ENCODE data around the gene PCNX2.

Gene PCNX2

DNA sequence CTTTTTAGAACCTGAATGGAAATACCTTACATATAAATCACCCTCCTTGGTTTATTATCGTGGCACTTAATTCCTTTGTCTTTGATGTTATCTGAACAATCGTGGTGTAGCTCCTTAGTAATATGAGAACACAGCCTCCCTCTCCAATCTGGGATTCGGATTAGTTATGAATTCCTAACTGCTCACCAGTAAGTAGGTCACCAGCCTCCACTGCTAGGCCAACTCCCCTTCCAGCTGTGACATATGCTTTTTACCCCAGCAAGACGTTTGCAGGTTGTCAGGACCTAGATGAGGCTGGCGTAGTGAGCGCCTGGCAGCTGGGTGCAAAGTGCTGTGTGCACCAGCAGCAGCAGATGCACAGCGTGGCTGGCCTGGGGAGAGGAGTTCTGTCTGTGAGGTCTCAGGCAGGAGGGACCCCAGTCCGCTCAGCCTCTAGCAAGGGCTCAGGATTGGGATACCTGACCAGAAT, 306.9 kb downstream of the PCNX2 start:
- H3K4me3 Mint-ChIP-seq = no peak overlapping the region
- H3K27me3 Mint-ChIP-seq = no peaks in the 10 kb centered on the region
- no peaks in the 10 kb centered on the region for H3K4me1 Mint-ChIP-seq
- no peak overlapping the region for H3K27ac Mint-ChIP-seq
- peaks cover 52% of the 10 kb centered on the region for H3K36me3 Mint-ChIP-seq
- peaks cover 7% of the 10 kb centered on the region for H3K9me3 Mint-ChIP-seq
- ATAC-seq = no peak

- H3K36me3 Mint-ChIP-seq = peaks cover 45% of the 10 kb centered on the region
- peaks cover under 1% of the 10 kb centered on the region for H3K9me3 Mint-ChIP-seq
- no peak for ATAC-seq
- no peak overlapping the region for H3K4me3 Mint-ChIP-seq
- no peaks in the 10 kb centered on the region for H3K4me1 Mint-ChIP-seq
- no peak overlapping the region for H3K27ac Mint-ChIP-seq
- H3K27me3 Mint-ChIP-seq = no peaks in the 10 kb centered on the region
These were observed 307.8 kb downstream of the PCNX2 start for GRCh38 chr1:232987774-232988140.

GRCh38 chr1:232987046-232987773, 308.3 kb downstream of the PCNX2 start:
- Mint-ChIP-seq H3K36me3 (peaks cover 40% of the 10 kb centered on the region), H3K27me3 (no peaks in the 10 kb centered on the region), H3K4me1 (no peaks in the 10 kb centered on the region), H3K27ac (no peak overlapping the region), H3K4me3 (no peak overlapping the region), H3K9me3 (no peaks in the 10 kb centered on the region)
- no peak for ATAC-seq

DNA sequence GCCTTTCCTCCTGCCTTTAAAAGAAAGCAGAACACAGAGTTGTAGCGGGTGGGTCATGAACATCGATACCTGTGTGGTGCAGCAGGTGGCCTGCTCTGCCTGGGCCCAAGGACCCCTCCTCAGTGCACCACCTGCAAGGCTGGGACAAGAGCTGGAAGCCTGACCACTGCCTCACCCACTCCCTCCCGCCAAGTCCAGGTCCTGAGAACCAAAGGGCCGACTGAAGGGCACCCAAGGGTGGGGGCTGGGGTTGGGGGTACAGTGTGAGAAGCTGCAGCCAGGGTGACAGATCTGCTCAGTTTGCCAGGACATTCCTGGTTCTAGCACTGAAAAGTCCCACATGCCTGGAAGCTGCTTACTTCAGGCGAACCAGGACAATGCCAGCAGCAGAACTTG, 309.0 kb downstream of the PCNX2 start:
- Mint-ChIP-seq H3K4me1 (no peaks in the 10 kb centered on the region), H3K36me3 (peaks cover 33% of the 10 kb centered on the region), H3K27me3 (no peaks in the 10 kb centered on the region), H3K27ac (no peak overlapping the region), H3K9me3 (no peaks in the 10 kb centered on the region), H3K4me3 (no peak overlapping the region)
- ATAC-seq = no peak

- no peak overlapping the region for H3K27ac Mint-ChIP-seq
- no peaks in the 10 kb centered on the region for H3K4me1 Mint-ChIP-seq
- no peaks in the 10 kb centered on the region for H3K9me3 Mint-ChIP-seq
- H3K36me3 Mint-ChIP-seq = peaks cover 28% of the 10 kb centered on the region
- ATAC-seq = no peak
- H3K4me3 Mint-ChIP-seq = no peak overlapping the region
- no peaks in the 10 kb centered on the region for H3K27me3 Mint-ChIP-seq
These were observed 309.5 kb downstream of the PCNX2 start for GRCh38 chr1:232985882-232986526.

DNA sequence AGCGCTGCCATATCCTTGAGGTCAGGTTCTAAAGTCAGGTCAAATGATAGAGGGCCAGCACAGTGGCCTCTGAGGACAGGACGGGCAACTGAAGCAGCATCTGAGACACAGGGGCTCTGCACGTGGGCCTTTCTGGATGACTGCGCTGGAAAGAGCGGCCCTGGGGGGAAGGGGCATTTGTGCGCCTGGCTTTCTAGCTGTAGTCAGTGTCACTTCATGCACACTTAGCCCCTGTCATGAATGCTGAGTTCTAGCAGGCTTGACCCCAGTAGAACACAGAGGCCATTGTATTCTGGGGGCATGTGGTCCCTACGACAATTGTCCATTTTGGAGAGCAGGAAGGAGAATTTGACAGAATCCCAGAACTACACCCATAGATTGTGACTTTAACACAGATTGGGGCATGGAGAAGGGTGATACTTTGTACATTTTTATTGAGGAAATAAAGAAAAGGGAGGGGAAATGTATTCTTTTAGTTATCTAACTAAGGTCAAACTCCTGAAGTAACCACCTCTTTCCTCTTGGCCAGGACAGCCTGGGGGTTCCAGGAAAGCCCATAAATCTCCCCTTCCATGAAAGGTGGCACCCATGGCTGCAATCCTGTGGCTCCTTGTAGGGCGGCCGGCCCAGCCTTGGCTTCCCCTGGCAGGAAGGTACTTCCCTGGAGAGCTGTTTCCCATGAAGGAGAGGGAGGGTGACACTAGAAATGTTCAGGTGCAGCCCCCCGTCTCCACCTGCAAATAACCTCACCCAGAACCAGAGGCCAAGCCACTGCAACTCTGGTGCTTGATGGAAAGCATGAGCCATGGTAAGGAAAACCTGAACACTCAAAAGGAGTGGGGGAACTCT, 310.7 kb downstream of the PCNX2 start:
- no peaks in the 10 kb centered on the region for H3K4me1 Mint-ChIP-seq

GRCh38 chr1:232983817-232984567, 311.5 kb downstream of the PCNX2 start:
- no peaks in the 10 kb centered on the region for H3K27me3 Mint-ChIP-seq
- H3K9me3 Mint-ChIP-seq = no peaks in the 10 kb centered on the region
- H3K4me3 Mint-ChIP-seq = no peak overlapping the region
- H3K4me1 Mint-ChIP-seq = peaks cover 2% of the 10 kb centered on the region
- no peak overlapping the region for H3K27ac Mint-ChIP-seq
- H3K36me3 Mint-ChIP-seq = peaks cover 19% of the 10 kb centered on the region
- ATAC-seq = no peak

More for the DNA sequence above, 310.7 kb downstream of the PCNX2 start:
- peaks cover 19% of the 10 kb centered on the region for H3K36me3 Mint-ChIP-seq
- no peak for ATAC-seq
- H3K9me3 Mint-ChIP-seq = no peaks in the 10 kb centered on the region
- no peaks in the 10 kb centered on the region for H3K27me3 Mint-ChIP-seq
- H3K4me3 Mint-ChIP-seq = no peak overlapping the region
- H3K27ac Mint-ChIP-seq = no peak overlapping the region

GRCh38 chr1:232983375-232983774, 312.1 kb downstream of the PCNX2 start:
- Mint-ChIP-seq H3K36me3 (peaks cover 25% of the 10 kb centered on the region), H3K4me1 (peaks cover 8% of the 10 kb centered on the region)

GRCh38 chr1:232982238-232982944, 313.1 kb downstream of the PCNX2 start:
- H3K4me3 Mint-ChIP-seq = no peak overlapping the region
- peaks cover 14% of the 10 kb centered on the region for H3K4me1 Mint-ChIP-seq
- no peaks in the 10 kb centered on the region for H3K9me3 Mint-ChIP-seq
- peaks cover 35% of the 10 kb centered on the region for H3K36me3 Mint-ChIP-seq
- ATAC-seq = no peak
- no peaks in the 10 kb centered on the region for H3K27me3 Mint-ChIP-seq
- H3K27ac Mint-ChIP-seq = no peak overlapping the region

More at GRCh38 chr1:232983375-232983774, 312.1 kb downstream of the PCNX2 start:
- Mint-ChIP-seq H3K27ac (no peak overlapping the region), H3K4me3 (no peak overlapping the region), H3K9me3 (no peaks in the 10 kb centered on the region), H3K27me3 (no peaks in the 10 kb centered on the region)
- ATAC-seq = no peak

GRCh38 chr1:232980986-232981560, 314.5 kb downstream of the PCNX2 start:
- no peak overlapping the region for H3K27ac Mint-ChIP-seq
- peaks cover 14% of the 10 kb centered on the region for H3K4me1 Mint-ChIP-seq
- no peak for ATAC-seq
- H3K36me3 Mint-ChIP-seq = peaks cover 40% of the 10 kb centered on the region
- no peaks in the 10 kb centered on the region for H3K27me3 Mint-ChIP-seq
- H3K4me3 Mint-ChIP-seq = no peak overlapping the region
- no peaks in the 10 kb centered on the region for H3K9me3 Mint-ChIP-seq

- Mint-ChIP-seq H3K36me3 (peaks cover 40% of the 10 kb centered on the region), H3K27ac (no peak overlapping the region), H3K27me3 (no peaks in the 10 kb centered on the region), H3K4me1 (peaks cover 14% of the 10 kb centered on the region), H3K9me3 (no peaks in the 10 kb centered on the region), H3K4me3 (no peak overlapping the region)
- no peak for ATAC-seq
These were observed 315.1 kb downstream of the PCNX2 start for GRCh38 chr1:232980355-232980978.

DNA sequence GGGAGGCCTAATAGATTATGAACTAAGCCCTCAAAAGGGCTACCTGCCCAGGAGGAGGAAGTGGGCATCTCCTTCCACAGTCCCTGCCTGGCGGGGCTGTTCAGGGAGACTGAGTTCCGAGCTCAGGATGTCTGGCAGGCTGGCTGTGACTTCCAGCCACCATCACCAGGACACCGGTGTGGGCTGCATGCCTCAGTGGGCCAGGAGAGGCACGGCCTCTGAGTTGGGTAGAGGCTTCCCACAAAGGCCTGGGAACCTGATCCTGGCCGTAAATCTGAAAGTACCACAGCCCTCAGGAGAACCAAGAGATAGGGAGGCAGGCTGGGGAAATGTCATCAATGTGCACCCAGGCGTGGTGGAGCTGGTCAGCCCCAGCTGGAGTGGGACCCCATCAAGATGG, 316.0 kb downstream of the PCNX2 start:
- no peak for ATAC-seq
- no peak overlapping the region for H3K4me3 Mint-ChIP-seq
- H3K36me3 Mint-ChIP-seq = peaks cover 46% of the 10 kb centered on the region
- no peaks in the 10 kb centered on the region for H3K9me3 Mint-ChIP-seq
- H3K4me1 Mint-ChIP-seq = peaks cover 14% of the 10 kb centered on the region
- no peaks in the 10 kb centered on the region for H3K27me3 Mint-ChIP-seq
- H3K27ac Mint-ChIP-seq = no peak overlapping the region

- ATAC-seq = no peak
- H3K4me3 Mint-ChIP-seq = no peak overlapping the region
- peak overlapping the region; percentile 79 for H3K27ac Mint-ChIP-seq
- peaks cover 5% of the 10 kb centered on the region for H3K9me3 Mint-ChIP-seq
- peaks cover 46% of the 10 kb centered on the region for H3K36me3 Mint-ChIP-seq
- H3K27me3 Mint-ChIP-seq = no peaks in the 10 kb centered on the region
- peaks cover 14% of the 10 kb centered on the region for H3K4me1 Mint-ChIP-seq
These were observed 316.7 kb downstream of the PCNX2 start for GRCh38 chr1:232978815-232979214.
